GM21717 (cell line): ENCODE measurements around the gene RPP40.

Experiments
- ATAC-seq: cut with Tn5 transposase; IDR thresholded peaks from one replicate; pipeline ENCODE4 v1.9.1; 2021; ENCODE audit warnings: mild to moderate bottlenecking, moderate library complexity; ENCODE audit not compliant: unreplicated experiment

RPP40 gene

GRCh38 chr6:4971851-4972250, 32.0 kb downstream of the RPP40 start:
- no peak for ATAC-seq

GRCh38 chr6:4970739-4971395, 33.0 kb downstream of the RPP40 start:
- ATAC-seq: no peak

DNA sequence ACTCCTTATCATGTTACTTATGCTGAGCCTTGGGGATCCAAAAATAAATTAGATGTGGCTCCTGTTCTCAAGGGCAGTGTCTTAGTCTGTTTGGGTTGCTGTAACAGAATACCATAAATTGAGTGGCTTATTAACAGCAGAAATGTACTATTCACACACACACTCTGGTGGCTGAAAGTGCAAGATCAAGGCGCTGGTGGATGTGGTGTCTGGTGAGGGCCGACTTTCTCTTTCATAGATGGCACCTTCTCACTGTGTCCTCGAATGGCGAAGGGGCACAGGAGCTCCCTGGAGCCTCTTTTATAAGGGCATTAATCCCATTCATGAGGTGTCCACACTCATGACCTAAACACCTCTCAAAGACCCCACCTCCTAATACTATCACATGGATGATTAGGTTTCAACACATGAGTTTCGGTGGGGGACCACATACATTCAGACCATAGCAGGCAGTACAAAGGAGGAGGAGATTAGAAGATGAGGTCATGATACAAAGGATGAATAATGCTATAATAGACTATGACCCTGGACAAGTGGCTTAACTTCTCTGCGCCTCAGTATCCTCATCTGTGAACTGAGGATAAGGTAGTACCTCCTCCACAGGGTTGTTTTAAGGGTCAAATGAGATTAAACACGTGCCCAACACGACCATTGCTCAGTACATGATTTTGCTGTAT, 34.1 kb downstream of the RPP40 start:
- no peak for ATAC-seq

DNA sequence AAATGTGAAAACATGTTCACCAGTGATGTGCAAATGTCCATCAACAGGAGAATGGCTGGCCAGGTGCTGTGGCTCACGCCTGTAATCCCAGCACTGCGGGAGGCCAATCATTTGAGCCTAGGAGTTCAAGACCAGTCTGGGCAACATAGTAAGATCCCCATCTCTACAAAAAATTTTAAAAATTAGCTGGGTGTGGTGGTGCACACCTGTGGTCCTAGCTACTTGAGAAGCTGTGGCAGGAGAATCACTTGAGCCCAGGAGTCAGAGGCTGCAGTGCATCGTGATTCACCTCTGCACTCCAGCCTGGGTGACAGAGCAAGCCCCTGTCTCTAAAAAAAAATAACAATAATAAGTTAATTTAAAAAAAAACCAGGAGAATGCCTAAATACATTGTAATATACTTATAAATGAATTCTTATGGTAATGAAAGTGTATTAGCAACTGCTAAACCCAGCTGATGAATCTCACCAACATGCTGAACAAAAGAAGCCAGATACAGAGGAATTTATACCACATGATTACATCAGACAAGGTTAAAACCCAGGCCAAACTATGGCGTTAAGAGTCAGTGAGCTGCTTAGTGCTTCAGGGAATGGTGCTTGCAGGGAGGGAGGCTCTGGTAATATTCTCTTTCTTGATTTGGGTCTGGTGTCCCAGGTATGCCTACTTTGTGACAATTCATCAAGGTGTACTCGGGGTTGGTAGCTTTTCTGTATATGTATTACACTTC, 36.4 kb downstream of the RPP40 start:
- no peak for ATAC-seq

- ATAC-seq: no peak
Measured at GRCh38 chr6:4965562-4966389, 38.1 kb downstream of the RPP40 start.

- ATAC-seq: no peak
Measured at GRCh38 chr6:4964675-4965561, 38.9 kb downstream of the RPP40 start.

- no peak for ATAC-seq
Measured at GRCh38 chr6:4962905-4963304, 40.9 kb downstream of the RPP40 start.

DNA sequence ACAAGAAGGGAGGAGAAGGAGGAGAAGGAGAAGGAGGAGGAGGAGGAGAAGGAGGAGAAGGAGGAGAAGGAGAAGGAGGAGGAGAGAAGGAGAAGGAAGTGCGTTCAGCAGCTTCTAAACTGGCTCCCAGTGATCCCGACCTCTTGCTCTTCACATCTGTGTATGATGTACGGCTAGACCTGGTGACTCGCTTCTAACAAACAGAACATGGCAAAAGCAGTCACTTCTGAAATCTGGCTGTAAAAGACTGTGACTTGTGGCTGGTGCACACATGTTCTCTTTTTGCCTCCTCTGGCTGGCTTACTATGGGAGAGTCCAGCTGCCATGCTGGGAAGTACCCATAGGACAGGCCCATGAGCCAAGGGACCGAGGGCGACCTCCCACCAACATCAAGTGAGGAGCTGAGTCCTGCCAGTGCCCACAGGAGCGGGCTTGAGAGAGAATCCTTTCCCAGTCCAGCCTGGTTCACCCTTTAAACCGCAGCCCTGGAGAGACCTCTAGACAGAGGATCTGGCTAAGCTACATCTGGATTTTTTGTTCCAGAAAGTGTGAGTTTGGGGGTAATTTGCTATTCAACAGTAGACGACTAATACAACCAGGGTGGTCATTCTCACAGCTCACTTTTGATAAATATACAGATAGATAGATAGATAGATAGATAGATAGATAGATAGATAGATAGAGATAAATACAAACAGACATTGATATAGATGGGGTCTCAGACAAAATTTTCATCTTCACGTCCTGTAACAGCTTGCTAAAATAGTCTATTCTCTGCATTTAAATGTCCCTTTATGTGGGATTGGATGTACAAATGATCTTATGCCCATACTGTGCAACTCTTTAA, 42.3 kb downstream of the RPP40 start:
- no peak for ATAC-seq

GRCh38 chr6:4958624-4959023, 45.2 kb downstream of the RPP40 start:
- no peak for ATAC-seq

GRCh38 chr6:4957521-4958231, 46.2 kb downstream of the RPP40 start:
- no peak for ATAC-seq

- no peak for ATAC-seq
Measured at GRCh38 chr6:4956625-4957024, 47.2 kb downstream of the RPP40 start.

- ATAC-seq: no peak
Measured at GRCh38 chr6:4953440-4953839, 50.4 kb downstream of the RPP40 start.

- no peak for ATAC-seq
Measured at GRCh38 chr6:4950836-4951533, 52.9 kb downstream of the RPP40 start.

- no peak for ATAC-seq
Measured at GRCh38 chr6:4950076-4950475, 53.8 kb downstream of the RPP40 start.

DNA sequence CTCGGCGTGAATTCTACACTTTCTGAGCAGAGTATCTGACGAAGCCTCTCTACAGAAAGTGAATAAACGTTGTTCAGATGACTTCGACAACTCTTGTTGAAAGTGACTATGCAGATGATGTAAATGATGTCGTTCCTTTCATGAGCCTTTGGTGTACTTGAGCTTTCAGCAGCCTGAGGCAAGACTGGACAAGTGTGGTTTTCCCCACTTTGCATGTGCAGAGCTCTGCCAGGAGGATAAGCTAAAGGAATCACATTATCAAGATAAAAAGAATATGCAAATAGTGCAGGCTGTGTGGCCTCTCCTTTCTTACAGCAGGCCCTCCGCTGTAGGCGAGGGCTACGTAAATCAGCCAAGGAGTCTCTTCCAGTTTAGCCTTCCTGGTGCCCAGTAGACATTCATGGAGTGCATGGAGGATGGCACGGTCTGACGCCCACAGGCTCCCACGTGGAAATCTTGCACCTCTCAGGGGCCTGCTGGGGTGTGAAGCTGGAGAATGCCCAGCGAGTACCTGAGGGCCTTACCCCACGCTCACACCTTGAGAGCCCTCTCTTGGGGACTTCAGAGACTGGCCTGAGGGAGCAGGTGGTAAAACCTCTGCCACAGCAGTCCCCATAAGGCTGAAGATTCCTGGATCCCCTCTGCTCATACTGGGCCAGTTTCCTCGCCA, 54.9 kb downstream of the RPP40 start:
- ATAC-seq: no peak

DNA sequence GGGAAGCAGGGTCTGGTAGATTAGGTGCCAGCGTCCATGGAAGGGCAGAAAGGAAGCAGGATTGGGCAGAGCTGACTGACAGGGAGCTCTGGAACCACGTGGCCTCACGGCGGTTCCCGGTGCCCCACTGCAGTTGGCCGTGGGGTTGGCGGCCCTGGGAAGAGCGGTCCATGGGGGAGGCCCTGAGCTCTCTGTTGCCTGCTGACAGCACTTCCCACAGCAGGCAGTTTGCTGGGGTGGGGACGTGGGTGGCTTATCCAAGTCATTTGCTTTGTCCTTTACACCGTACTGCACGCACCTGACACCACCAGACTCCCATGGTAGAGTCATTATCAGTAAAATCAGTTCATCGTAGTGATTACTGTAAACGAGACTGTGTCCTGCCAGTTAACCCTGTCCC, 56.1 kb downstream of the RPP40 start:
- ATAC-seq: no peak

GRCh38 chr6:4946521-4946920, 57.3 kb downstream of the RPP40 start:
- no peak for ATAC-seq
